RKO (cell line): Measurements from ENCODE around the gene ZNF621.
"Not testable (repeated sequence)": the region's sequence is repeated elsewhere in the genome, so short reads cannot be mapped to it uniquely, and the experiment has no call there.

Experiments
- DNase-seq: peaks from one replicate; pipeline ENCODE4 v3.0.0-alpha.2; 2016; ENCODE audit warnings: low spot score

Gene ZNF621

DNA sequence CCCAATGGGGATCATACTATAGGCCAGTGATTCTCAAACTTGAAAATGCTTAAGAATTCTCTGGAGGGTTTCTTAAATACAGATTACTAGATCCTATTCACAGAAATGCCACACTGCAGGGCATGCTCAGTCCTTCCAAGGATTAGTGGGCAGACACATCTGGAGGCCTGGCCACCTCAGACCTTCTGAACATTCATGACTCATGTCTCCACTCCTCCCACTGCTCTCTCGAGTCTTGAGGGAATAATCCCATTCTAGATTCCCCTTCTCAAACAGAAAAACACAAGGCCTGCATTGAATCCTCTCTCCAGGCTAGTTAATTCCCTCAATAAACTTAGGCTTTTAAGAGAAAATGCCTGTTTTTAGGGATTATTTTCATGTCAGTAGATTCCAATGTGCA is 22.1 kb downstream of the ZNF621 start:
- DNase-seq: peak; percentile 73

- no peak for DNase-seq
These were observed 25.4 kb downstream of the ZNF621 start for GRCh38 chr3:40550167-40550566.

DNA sequence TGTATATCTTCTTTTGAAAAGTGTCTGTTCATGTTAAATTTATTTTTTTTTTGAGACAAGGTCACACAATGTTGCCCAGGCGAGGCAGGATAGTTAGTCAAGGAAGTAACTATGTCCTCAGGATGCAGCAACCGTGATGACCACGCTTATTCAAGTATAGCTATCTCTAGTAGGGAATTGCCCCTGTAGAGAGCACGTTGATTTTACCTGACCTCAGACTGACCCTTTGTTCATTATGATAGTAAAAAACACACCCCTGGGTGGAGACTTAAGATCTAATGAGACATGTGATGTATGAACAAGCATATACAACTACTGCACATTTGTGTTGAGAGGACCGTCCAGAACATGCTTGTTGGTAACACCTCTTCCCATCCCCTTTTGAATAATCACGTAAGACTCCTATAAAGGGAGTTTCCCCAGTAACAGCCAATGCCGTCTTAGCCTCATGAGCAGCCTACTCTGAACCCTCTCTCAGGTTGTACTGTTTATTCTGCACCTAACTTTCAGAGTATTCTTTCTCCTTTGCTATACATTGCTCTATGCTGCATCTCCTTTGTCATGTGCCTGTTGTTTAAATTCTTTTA is 32.9 kb downstream of the ZNF621 start:
- DNase-seq: no peak

- DNase-seq: not testable (repeated sequence)
These were observed 37.7 kb downstream of the ZNF621 start for GRCh38 chr3:40562482-40562881.

DNA sequence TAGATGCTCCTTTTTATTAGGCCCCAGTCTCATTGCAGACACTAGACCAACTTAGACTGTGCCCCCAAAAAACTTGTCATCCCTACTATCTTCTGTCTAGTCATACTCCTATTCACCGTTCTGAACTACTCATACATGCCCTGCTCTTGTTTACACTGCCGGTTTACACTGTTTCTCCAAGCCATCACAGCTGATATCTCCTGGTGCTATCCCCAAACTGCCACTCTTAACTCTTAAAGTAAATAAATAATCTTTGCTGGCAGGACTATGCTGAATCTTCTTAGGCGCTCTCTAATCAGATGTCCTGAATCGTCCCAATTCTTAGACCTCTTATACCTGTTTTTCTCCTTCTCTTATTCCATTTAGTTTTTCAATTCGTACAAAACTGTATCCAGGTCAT is 40.9 kb downstream of the ZNF621 start:
- not testable (repeated sequence) for DNase-seq

GRCh38 chr3:40566694-40567093 is 41.9 kb downstream of the ZNF621 start:
- DNase-seq: no peak

DNA sequence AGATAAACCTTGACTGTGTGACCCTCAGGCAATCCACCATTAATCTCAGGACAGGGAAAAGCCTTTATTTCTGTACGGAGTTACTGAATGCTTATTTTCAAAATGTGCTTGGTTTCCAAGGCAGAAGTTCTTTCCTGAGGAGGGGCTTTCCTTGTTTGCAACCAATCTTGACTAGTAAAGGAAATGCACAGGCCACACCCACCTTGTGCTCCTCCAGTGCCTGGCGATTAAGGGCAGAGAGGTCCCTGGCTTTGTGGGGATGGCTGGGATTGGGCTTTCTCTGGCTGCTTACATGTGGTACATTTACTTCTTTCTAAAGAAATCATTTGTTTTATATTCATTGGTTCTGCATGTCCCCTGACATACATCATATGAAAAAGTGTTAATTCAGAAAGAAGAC is 47.8 kb downstream of the ZNF621 start:
- DNase-seq: no peak

- DNase-seq: no peak
These were observed 49.3 kb downstream of the ZNF621 start for GRCh38 chr3:40574050-40574449.

DNA sequence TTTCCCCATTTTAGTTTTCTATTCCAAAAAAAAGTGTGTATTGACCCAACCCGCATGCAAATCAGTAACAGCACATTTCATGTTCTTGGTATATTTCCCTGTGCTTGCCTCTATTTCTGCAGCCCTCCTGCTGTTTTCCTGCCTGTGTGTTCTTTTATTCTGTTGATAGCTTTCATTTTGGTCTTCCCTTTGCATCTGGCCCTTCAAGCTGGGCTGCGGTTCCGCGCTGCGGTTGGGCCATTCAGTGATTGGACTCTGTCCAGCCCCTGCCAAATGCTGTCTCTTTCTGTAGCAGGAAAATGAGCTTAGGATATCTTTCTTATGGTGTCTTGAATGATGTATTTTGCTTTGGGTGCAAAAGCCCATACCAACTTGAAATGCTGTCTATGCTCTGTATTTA is 49.9 kb downstream of the ZNF621 start:
- DNase-seq: no peak

DNA sequence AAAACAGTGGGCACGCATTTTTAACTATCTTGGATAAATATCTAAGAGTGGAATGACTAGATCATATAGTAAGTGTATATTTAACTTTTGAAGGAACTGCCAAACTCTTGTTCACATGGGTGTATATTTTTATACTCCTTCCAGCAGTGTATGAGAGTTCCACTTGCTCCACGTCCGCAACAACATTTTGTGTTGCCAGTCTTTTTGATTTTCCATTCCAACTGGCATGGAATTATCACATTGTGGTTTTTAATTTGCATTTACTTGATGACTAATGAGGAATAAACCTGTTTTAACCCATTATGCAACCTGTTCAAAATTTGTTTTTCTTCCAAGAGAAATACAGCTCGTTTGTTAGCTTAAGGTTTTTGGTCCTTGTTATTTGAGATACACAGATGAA is 51.6 kb downstream of the ZNF621 start:
- DNase-seq: no peak

GRCh38 chr3:40580494-40581091 is 55.8 kb downstream of the ZNF621 start:
- peak; percentile 63 for DNase-seq

GRCh38 chr3:40581166-40581565 is 56.4 kb downstream of the ZNF621 start:
- no peak for DNase-seq

DNA sequence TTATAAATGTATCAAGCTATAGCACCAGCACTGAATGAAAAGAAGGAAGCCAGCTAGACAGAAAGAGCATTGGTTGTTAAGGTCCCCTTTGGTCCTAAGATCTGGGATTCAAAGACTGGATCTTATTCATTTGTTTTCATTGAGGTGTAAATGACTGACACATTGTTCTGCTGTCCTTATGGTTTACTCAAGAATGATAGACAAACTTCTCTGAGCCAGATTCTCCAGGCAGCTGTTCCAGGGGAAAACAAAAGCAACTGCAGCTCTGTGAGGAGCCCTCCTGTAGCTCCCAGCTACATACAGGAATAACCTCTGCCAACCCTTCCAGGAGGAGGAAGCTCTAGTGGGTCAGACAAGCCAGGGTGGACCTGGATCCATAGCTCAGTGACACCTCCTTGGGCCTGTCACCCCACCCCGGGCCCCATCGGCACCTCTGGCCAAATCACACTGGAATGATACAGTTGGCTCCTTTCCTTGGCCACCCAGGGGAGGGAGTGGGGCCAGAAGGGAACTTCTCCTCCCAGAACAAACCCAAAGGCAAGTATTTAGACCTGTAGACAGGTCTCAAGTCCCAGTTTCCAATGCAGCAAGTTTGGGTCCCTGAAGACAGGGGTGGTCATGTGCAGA is 57.8 kb downstream of the ZNF621 start:
- DNase-seq: no peak

- no peak for DNase-seq
These were observed 58.9 kb downstream of the ZNF621 start for GRCh38 chr3:40583691-40584090.

GRCh38 chr3:40584625-40585189 is 59.9 kb downstream of the ZNF621 start:
- peak; percentile 61 for DNase-seq

GRCh38 chr3:40585381-40586016 is 60.7 kb downstream of the ZNF621 start:
- DNase-seq: no peak

GRCh38 chr3:40586901-40587300 is 62.1 kb downstream of the ZNF621 start:
- DNase-seq: no peak

GRCh38 chr3:40588406-40588805 is 63.6 kb downstream of the ZNF621 start:
- no peak for DNase-seq
